Left renal cortex interstitium (tissue), 4 donors: ENCODE measurements around the gene KLF9. TPM values are rescaled to one million over a fixed set of nuclear protein-coding genes. Genes with fewer than 3 reads are reported as not detected.

Experiments
- DNase-seq, 4 donors: peaks; one replicate each; pipeline ENCODE4 v3.0.0-alpha.2; 2013; ENCODE audit warnings: low read depth in 4 of 4, low spot score in 2 of 4, missing footprints in 1 of 4
- polyA plus RNA-seq, 4 donors: library from polyadenylated mRNA; unstranded; fragments of 120-200 nt; gene quantifications; one replicate each; pipeline ENCODE4 v1.2.1, GENCODE V29; 2013; ENCODE audit not compliant: insufficient read length in 4 of 4

The KLF9 gene
- polyA plus RNA-seq, 4 donors: 6.7 to 9.0 (median 7.9) TPM

- no peak for DNase-seq
These were observed 8.1 kb upstream of the KLF9 start for GRCh38 chr9:70422371-70423043.

GRCh38 chr9:70421272-70422180 lies 7.1 kb upstream of the KLF9 start:
- no peak for DNase-seq

GRCh38 chr9:70420441-70421271 lies 6.2 kb upstream of the KLF9 start:
- DNase-seq: peak in 2 of 4 donors; percentile 77 to 80

- DNase-seq: no peak
These were observed 5.3 kb upstream of the KLF9 start for GRCh38 chr9:70419556-70420440.

- DNase-seq: peak in 3 of 4 donors; percentile 74 to 82 (median 82)
These were observed 4.5 kb upstream of the KLF9 start for GRCh38 chr9:70418822-70419555.

GRCh38 chr9:70415476-70415875 lies 1.0 kb upstream of the KLF9 start:
- DNase-seq: no peak

GRCh38 chr9:70415041-70415440 lies 584 bp upstream of the KLF9 start:
- no peak for DNase-seq

- DNase-seq: no peak
These were observed 1.0 kb downstream of the KLF9 start for GRCh38 chr9:70413464-70413798.

- no peak for DNase-seq
These were observed 1.5 kb downstream of the KLF9 start for GRCh38 chr9:70412832-70413463.

GRCh38 chr9:70411930-70412831 lies 2.3 kb downstream of the KLF9 start:
- DNase-seq: no peak

GRCh38 chr9:70411121-70411929 lies 3.1 kb downstream of the KLF9 start:
- no peak for DNase-seq

- DNase-seq: no peak
These were observed 4.1 kb downstream of the KLF9 start for GRCh38 chr9:70410368-70410767.

GRCh38 chr9:70409800-70410199 lies 4.7 kb downstream of the KLF9 start:
- DNase-seq: no peak

GRCh38 chr9:70409280-70409679 lies 5.2 kb downstream of the KLF9 start:
- DNase-seq: no peak

GRCh38 chr9:70408393-70409040 lies 5.9 kb downstream of the KLF9 start:
- no peak for DNase-seq

- DNase-seq: no peak
These were observed 7.4 kb downstream of the KLF9 start for GRCh38 chr9:70407081-70407503.

- DNase-seq: no peak
These were observed 8.0 kb downstream of the KLF9 start for GRCh38 chr9:70406434-70406862.
